Fibroblast of mammary gland (primary cell): ENCODE results near the gene IDH3G.

Experiments used
- DNase-seq: peaks from one replicate; pipeline ENCODE4 v3.0.0-alpha.2; 2010; ENCODE audit warnings: low read depth
- H3K4me3 ChIP-seq: 2 replicates; pipeline ENCODE4 v1.5.1; 2011; ENCODE audit warnings: low read depth, mild to moderate bottlenecking, low read length, moderate library complexity; ENCODE audit not compliant: control insufficient read depth
- TF ChIP-seq, protein P1 (sequence below): conservative IDR thresholded peaks from 2 replicates; pipeline ENCODE4 v1.5.1; 2011; ENCODE audit warnings: low read depth, low read length, inconsistent platforms; ENCODE audit not compliant: control insufficient read depth, insufficient read depth

IDH3G gene

DNA sequence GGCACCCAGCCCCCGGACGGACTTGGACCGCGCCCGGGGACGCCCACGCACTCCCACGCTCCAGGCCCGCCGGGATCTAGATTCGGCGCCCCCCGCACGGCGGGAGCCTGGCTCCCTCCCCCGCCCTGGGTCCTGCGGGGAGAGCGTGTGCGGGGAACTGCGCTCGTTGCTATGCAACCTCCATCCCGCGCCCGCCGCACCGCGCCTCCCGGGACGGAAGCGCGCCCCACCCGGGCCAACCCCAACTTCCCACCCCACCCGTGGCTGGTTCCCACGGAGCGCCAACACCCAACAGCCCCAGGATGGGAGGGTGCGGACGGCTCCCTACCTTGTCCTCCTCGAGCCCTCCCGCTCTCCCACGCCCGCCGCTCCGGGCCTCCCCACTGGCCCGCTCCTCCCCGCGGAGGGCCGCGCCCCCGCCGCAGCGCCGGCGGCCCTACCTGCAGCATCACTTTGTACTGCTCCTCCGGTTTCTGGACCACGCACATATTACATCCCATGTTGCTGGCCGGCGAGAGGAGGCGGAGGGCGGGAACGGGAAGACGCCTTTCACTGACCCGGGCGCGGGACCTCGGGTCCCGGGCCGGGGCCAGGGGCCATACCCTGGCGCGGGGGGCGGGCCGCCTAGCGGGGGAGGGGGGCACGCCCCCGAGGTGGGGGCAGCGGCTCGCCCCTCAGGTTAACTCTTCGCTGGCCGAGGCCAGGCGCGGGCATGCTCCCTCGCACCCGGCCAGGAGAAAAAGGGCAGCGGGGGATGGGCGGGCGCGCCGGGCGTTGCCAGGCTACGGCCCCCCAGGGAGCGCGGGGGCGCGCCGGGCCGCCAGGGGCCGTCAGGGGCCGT is 35.8 kb upstream of the IDH3G start, which contains the start of gene PDZD4:
Gene PDZD4, minus strand, starts transcription at position 746 of the 841 bp plus-strand sequence. Its CDS starts 246 bp downstream, at position 500.
- no peak for DNase-seq
- TF ChIP-seq, protein P1, sequence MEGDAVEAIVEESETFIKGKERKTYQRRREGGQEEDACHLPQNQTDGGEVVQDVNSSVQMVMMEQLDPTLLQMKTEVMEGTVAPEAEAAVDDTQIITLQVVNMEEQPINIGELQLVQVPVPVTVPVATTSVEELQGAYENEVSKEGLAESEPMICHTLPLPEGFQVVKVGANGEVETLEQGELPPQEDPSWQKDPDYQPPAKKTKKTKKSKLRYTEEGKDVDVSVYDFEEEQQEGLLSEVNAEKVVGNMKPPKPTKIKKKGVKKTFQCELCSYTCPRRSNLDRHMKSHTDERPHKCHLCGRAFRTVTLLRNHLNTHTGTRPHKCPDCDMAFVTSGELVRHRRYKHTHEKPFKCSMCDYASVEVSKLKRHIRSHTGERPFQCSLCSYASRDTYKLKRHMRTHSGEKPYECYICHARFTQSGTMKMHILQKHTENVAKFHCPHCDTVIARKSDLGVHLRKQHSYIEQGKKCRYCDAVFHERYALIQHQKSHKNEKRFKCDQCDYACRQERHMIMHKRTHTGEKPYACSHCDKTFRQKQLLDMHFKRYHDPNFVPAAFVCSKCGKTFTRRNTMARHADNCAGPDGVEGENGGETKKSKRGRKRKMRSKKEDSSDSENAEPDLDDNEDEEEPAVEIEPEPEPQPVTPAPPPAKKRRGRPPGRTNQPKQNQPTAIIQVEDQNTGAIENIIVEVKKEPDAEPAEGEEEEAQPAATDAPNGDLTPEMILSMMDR = no peak
- no peak within 1 kb of the TSS for H3K4me3 ChIP-seq

DNA sequence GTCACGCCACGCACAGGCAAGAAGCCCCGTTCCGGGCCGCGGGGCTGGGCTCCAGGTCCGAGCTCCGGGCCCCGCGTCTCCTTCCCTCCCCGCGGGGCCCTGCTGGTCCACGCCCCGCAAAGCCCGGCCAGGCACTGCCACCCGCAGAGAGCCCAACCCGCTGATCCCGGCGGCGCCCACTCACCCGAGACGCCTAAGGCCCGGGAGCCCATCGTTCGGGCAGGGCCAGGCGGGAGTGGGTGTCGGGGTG is 35.3 kb upstream of the IDH3G start:
- no peak overlapping the region for H3K4me3 ChIP-seq
- TF ChIP-seq, protein P1 = no peak
- DNase-seq = no peak

DNA sequence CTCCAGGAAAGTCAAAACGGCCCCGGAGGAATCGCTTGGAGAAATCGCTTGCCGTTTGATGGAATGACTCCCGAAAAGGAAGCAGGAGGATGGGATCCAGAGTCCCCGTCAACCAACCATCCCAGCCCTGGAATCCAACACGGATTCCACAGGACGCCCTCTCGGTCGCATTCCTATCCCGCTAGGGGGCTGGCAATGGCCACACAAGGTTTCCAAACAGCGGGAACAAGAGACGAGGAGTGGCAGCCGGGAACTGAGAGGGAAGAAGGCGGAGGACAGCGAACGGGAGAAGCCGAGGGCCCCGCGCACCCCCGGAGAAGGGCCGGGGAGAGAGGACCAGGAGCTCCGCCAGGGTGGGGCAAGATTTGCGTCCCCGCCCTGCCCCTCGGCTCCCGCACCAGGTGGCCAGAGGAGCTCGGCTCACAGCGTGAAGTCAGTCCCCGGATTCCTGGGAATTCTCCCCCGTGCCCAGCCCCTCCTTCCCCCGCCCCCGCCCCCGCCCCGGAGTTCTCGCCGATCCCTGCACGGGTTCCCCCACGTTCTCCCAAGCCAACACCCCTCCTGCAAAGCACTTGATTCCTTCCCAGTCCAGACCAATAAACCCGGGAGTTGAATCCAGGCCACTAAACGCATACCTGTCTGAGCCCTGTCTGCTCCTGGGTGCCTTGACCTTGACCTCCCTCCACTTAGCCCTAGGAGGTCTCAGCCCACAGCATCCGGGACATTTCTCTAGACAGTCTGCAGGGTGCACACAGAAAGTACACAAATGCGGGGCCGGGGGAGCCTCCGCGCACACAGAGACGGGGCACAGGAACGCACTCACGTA is 34.8 kb upstream of the IDH3G start:
- TF ChIP-seq, protein P1 = no peak
- no peak overlapping the region for H3K4me3 ChIP-seq
- DNase-seq = no peak

GRCh38 chrX:153828308-153828707 is 34.1 kb upstream of the IDH3G start:
- no peak overlapping the region for H3K4me3 ChIP-seq
- TF ChIP-seq, protein P1 = no peak
- no peak for DNase-seq

- TF ChIP-seq, protein P1 = no peak
- no peak overlapping the region for H3K4me3 ChIP-seq
- DNase-seq = no peak
These were observed 33.7 kb upstream of the IDH3G start for GRCh38 chrX:153827903-153828302.

DNA sequence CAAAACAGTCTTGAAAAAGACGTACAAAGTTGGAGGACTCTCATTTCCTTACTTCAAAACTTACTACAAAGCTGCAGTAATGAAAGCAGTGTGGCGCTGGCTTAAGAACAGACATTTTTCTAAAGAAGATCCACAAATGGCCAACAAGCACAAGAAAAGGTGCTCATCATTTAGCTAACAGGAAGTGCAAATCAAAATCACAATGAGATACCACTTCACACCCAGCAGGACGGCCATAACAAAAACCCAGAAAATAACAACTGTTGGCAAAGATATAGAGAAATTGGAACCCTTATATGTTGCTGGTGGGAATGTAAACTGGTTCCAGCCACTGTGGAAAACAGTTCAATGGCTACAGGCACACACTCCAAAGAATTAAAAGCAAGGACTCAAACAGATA is 32.8 kb upstream of the IDH3G start:
- no peak overlapping the region for H3K4me3 ChIP-seq
- TF ChIP-seq, protein P1 = no peak
- no peak for DNase-seq
